ENCODE results near the gene WDR35.
"Not testable (repeated sequence)": the region's sequence is repeated elsewhere in the genome, so short reads cannot be mapped to it uniquely, and the experiment has no call there.

Gene WDR35

DNA sequence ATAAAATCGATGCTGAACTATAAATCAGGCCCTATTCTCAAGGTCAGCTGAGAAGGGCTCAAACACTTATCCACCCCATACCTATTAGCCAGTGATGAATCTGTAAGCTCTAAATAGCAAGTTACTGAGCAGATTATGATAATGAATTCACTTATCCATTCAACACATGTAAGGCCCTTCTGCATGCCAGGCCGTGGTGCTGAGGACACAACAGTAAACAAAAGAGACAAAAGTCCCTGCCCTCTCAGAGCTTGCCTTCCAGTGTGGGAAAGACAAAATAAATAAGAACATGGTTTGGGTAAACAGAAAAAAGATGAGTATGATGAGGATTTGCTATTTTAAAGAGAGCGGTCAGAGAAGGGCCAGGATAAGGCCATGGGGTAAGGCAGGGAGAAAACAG, 99.8 kb downstream of the WDR35 start:
- peak; percentile 27 for DNase-seq

DNA sequence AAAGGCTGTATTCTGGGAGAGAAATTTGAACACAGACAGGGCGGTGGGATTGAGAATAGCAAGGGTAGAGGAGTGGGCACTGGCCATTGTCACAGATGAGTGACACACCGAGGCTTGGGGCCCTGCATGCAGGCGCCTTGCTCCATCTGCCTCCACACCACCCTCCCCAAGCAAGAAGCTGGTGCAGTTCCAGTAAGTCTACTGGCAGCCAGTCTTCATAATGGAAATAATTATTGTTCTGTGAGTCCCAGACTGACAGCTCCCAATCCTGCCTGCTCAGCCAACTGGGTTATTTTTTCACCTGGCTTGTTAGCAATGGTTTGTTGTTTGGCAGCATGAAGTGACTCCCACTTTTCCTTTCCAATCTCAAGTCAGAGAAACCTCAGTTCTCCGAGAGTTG, 101.1 kb downstream of the WDR35 start:
- no peak for DNase-seq

DNA sequence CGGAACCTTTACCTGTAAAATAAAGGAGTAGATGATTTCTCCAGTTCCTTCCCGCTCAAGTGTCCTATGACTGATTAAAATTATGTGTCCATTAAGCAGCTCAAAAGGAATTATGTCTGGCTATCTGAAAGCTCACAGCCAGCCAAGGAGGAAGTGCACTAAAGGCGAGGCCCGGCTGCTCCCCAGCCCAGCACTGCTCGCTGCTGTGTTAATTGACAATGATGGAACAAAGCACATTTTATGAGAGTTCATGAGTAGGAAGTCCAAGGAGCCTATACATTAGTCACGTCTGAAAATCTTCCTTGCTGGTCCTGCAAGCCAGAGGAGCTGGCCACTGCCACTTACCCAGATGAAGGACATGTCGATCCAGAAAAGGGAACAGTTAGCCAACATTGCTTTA, 102.4 kb downstream of the WDR35 start:
- DNase-seq = no peak

DNA sequence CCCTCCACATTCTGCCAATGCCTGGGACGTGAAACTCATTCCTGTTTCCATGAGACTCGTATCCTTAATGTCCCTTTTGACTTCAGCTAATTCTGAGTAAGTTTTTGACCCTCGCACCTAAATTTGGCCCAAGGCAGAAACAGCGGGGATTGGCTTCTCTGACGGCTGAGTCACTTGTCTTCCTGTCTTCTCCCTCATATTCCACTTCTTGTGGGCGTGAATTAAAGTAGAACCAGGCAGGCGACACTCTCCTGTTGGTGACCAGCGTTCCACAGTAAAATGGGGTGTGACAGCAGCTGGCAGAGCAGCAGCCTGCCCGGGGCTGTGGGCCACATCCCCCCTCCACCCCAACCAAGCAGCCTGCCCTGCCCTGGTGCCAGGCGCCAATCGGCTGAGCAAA, 103.6 kb downstream of the WDR35 start:
- no peak for DNase-seq

DNA sequence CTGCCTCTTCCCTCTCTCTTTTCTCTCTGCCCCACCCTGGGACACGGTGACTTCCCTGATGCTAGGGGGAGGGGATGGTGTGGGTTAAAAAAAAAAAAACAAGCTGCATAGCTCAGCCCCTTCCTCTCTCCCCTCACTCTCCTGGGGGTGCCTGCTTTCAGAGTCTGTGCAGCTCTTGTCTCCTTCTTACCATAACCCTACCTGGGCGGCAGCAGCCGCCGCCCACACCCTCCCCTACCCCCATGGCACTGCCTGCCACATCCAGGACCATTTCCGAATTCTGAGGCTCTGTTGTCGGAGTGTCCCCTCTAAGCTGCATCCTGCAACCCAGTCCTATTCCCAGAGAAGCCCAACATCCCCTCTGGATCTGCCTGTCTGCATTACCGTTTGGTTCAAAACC, 104.1 kb downstream of the WDR35 start:
- DNase-seq = no peak

DNA sequence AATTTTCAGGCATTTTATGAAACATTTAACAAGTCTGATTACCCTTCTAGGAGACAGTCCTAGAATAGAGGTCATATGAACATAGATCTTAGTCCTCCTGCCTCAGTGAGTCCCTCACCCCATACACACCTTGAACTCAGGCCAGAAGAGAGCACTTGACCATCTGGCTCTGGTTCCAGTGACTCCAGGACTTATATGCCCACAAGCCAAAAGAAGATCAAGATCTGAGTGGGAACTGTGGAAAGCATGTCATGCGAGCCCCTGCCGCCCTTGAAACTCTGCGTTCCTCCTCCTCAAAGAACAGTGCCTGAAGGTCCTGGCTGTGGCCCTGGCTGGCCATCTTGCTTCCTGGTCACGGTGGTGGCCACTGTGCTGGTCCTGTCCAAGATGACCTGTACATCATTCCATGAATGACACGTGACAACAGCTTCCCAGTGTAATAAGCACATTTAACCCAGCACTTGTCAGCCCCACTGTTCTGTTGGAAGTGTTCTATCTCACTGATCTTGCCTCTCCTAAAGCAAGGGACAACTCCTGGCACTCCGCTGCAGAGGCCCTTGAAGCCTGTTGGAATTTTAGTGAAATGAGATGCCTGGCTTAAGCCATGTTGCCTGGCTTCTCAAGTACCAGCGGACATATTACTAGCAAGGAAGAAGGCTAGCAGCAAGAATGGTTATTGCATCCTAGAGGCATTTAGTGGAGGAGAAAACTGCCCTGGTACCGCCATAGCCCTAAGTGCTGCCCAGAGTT, 105.8 kb downstream of the WDR35 start:
- no peak for DNase-seq

DNA sequence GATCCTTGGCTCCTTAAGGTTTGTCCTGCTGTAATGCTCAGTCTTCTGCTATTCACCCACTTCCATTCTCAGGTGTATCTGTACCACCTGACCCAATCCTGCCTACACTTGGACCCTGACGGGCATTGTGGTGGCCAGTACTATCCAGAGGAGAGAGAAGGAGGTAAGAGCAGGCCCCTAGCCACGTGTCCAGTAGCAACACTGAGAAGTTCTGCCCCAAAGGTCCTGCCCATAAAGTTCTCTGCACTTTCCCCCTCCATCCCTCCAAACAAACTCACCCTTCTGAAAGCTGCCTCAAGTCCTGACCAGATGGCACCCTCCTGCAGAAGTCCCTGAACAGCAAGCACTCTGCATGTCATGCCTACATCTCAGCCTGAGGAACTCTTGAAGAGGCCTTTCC, 106.4 kb downstream of the WDR35 start:
- no peak for DNase-seq

DNA sequence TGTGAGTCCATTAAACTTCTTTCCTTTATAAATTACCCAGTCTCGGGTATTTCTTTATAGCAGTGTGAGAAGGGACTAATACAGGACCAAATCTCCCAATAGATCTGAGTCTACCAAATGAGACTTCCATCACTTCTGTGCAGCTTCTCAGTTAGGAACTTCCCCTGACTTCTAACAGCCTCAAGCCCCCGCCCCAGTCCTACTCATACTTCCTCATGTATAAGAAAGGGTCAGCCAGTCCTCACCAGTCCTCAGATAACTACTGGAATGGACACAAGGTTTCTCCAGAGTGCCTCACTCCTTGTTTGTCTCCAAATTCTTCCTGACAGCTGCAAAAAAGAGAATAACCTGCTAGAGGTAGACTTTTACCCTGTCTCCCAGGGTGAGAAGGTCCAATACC, 107.6 kb downstream of the WDR35 start:
- no peak for DNase-seq

DNA sequence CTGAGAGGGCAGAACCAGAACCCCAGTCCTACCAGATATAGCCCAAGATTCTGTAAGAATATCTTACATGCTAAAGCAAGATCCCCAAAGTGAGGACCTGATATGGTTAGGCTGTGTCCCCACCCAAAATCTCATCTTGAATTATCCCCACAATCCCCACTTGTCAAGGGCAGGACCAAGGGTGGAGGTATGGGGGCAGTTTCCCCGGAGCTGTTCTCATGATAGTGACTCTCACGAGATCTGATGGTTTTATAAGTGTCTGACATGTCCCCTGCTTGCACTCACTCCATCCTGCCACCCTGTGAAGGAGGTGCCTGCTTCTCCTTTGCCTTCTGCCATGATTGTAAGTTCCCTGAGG, 108.0 kb downstream of the WDR35 start:
- no peak for DNase-seq

DNA sequence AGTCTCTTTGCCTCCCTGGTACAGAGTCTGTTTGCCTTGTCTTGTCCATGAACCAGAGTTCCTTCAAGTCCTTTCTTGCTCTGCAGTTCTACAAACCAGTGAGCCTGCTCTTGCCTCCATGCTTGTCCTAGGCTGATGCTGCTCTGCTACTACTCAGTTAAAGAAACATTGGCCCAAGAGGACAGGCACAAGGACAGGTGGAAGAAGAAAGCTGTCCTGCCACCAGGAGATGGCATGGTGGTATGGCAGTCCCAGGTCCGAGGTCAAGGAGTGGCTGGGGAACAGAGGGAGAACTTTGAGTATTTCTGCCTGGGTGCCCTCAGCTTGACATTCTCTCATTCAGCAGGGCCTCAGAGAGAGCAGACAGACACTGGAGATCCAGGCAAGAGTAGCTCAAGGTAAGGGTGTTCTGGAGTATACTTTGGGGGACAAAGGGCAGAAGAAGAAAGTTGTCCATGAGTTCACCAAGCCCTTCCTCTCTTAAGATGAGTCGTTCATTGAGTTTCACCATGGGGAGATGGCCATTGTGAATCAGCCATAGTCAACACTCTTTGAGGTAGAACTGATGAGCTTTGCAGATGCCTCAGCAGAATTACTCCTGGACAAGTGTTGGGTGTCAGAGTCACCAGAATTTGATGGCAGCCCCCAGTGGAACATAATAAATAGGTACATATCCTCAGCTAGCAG, 108.5 kb downstream of the WDR35 start:
- DNase-seq = no peak

DNA sequence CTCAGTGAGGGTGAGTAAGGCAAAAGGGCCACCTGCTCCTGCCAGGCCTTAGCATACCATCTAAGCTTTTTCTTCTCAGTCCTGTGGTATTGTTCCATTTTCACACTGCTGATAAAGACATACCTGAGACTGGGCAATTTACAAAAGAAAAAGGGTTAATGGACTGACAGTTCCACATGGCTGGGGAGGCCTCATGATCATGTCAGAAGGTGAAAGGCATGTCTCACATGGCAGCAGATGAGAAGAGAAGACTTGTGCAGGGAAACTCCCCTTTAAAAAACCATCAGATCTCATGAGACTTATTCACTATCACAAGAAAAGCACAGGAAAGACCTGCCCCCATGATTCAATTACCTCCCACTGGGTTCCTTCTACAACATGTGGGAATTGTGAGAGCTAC, 109.7 kb downstream of the WDR35 start:
- not testable (repeated sequence) for DNase-seq

DNA sequence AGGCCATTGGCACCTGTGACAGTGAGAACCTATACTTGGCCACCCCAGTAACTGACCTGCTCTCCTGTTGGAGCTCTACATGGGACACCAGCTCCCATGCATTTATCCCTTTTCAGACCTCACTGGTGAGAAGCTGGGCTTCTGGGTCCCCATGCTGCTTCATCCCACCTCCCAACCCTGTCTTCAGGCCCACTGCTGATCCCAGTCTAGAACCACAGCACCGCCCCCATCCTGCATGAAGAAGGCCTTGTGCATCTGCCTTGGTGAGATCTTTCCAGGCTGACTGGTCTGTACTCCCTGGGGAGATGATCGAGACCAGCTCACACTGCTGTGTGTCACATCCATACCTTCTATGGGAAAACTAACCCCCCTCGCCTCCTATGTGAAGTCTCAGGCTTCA, 110.8 kb downstream of the WDR35 start:
- DNase-seq = no peak

DNA sequence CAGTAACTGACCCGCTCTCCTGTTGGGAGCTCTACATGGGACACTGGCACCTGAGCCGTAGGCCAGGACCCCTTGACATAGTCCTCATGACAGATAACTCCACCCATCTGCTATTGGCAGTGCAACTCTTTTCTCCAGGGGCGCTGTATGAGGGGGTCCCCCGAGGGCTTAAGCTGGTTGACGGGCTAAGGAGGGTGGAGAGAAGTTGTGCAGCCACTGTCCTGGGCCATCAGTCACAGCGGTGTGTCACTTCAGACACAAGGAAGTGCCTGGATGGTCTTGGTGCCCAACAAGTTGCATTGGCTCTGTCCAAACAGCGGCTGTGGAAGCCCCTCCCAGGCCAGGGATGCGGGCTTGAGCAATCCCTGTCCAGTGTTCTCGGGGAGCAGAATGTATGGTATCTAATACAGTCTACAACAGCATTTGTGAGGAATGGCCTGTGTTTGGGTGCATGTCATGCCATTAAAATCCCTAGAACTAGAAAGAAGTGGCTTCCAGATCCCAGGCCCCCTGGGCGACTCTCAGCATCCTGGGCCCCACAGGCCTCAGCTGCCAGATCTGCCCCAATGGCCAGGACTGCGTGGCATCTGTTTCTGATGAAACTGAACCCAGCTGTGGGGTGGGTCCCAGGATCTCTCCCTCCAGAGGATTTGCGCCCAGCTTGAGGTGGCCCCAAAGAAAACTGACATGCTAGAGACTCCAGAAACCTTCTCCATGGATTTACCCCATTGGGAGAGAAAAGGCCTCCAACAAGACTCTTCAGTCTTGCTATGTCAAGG, 111.4 kb downstream of the WDR35 start:
- DNase-seq = no peak

DNA sequence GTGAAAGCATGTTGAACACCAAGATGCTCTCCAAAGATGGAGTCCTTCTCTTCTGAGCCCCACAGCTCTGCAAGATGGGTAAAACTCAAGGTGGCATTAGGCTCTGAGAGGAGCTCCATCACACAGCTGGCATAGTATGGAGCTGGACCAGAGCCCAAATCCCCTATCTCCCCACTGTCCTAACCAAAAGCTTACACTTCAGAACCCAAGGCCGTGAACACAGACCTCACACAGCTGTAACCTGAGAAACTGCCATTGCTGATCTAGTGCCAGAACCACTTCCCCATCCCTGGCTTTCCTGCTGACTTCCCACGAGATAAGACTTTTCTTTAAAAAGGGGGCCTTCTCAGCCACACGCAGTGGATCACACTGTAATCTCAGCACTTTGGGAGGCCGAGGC, 113.2 kb downstream of the WDR35 start:
- DNase-seq = no peak

DNA sequence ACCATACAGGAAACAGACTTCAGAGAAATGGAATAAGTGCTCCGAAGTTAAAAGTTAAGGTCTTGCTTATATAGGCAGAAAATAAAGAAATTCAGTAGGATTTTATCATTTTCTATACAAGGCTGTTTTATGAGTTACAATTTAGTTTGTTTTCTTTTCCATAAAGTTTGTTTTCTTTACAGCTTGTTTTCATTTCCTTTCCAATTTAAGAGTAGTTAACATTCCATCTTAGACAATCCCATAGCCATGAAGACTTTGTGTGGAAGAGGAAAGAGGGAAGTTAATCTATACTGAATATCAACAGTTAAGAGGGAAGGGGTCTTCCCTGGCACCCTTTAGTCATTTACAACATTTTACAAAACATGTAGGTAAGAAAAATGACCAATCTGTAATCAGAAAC, 114.6 kb downstream of the WDR35 start:
- no peak for DNase-seq

DNA sequence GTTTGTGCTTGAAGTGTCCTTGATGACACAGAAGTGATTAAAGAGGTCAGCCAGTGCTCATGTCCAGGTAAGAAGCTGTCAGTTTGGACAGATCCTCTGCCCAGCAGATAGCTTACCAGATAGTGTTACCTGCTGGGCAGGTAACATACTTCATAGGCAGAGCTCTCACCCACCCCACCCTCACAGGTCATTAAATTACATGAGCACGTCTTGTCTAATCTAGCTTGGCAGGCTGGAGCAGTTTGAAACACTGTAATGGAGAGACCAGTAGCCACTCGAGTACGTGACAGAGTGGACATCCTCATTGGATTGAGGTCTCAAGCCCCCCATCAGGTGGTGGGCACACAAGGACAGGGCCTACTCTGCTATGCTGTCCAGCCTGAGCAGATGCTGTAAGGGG, 115.2 kb downstream of the WDR35 start:
- no peak for DNase-seq

DNA sequence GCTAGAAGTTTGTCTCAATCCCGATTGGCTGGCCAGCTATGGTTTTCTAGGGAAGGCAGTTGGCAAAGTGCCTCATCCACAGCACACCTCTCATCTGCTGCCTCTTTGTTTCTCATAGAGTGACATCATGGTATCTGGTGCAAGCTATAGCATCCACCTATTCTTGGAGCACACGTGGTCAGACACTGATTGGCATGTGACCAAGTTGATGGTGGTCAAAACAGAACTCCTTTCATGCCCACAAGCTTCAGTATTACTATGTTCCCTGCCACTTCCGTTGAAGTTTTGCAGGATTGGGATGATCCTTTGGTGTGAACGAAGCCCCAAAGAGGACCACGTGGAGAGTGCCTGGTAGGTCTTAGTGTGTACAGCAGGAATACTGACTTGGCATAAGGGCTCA, 116.9 kb downstream of the WDR35 start:
- DNase-seq = no peak

DNA sequence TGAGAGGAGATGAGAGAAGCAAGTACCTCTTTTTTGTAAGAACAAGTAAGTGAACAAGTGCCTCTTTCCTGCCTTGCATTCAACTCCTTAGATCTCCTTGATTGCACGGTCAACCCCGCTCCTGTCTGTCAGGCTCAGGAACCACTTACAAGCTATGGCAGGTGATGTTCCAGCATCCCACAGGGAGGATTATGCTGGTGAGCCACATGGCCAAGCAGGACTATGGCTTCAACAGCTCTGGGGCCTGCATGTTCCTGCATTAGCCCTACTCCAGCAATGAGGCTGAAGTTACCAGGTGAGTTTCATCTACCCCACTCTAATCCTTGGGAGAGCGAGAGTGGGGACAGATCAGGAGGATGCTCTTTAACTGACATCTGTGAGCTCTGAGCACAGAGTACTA, 117.6 kb downstream of the WDR35 start:
- no peak for DNase-seq

DNA sequence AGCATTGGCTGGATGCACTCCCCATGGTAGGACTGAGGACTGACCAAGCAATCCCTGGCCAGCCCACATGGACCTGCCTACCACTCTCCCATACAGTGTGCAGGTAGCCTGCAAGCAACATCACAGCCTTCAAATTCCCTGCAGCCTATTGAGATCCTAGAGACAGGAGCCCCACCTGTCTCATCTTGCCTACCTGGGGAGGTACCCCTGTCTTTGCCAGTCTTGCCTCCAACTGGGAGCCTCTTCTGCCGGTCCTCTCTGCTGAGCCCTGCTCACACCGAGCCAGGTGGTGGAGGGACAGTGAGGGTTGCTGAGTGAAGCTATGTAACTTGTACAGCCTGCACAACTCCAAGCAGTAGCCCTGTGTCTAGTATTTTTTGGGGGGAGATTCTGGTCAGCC, 118.1 kb downstream of the WDR35 start:
- no peak for DNase-seq

DNA sequence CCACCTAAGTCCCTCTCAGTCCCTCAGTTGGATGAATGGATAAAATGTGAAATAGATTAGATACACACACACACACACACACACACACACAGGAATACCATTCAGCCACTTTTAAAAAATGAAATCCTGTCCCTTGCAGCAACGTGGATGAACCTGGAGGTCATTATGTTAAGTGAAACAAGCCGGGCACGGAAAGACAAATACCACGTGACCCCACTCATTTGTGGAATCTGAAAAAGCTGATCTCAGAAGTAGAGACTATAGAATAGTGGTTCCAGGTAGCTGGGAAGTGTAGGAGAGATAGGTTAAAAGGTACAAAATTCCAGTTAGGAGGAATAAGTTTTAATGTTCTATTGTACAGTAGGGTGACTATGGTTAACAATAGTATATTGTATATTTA, 119.1 kb downstream of the WDR35 start:
- no peak for DNase-seq

DNA sequence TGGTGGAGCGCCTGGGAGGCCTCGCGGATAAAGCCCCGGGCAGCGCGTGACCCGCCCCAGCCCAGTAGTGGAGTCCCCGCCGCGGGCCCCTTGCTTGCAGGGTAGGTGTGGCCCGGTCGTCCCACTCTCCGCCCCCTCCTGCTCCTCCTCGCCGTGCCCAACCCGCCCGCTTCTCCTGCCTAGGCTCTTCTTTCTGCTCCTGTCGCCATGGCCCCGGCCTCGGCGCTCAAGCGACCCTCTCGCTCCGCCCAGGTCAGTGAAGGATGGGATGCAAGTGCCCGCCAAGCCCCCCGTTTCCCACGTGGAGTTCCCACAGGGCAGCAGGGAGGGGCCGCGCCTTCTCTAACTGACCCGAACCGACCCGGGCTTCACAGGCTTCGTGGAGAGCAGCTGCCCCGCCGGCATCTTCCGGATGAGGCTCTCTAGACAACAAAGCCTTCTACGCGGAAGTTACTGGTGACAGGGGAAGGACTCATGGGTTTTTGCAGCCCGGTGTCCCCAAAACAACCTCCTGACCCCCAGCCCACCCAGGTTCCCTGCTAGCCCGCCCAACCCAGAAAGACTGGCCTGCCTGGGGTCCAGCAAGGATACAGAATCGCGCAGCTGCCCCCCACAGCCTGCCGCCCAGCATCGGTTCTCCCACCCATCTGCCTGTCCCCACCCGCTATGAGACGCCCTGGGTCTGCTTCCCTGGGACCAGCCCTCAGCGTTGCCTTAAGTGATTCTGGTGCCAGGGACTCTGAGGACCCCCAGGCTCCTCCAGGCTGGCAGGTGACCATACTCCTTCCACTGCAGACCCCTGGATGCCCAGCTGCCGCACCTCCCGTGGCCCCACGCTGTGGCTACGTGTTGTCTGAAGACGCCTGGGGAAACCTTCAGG, 121.0 kb downstream of the WDR35 start:
- DNase-seq = peak; percentile 51

DNA sequence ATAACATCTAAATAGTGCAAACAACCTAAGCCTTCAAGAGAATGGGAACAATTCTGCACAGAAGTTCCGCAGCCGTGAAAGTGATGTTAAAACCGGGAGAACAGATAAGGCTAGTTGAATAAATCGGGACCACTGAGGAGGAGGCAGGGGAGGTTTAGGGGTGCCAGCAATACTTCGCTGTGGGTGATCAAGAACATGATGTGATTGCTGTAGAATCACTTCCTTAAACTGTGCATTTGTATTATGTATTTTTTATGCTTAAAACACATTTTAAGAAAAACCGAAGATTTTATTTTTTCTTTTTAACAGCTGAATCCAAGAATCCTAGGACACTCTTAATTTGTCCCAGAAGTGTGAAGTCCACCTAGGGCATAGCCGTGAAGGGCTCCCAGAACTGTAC, 121.7 kb downstream of the WDR35 start:
- no peak for DNase-seq

DNA sequence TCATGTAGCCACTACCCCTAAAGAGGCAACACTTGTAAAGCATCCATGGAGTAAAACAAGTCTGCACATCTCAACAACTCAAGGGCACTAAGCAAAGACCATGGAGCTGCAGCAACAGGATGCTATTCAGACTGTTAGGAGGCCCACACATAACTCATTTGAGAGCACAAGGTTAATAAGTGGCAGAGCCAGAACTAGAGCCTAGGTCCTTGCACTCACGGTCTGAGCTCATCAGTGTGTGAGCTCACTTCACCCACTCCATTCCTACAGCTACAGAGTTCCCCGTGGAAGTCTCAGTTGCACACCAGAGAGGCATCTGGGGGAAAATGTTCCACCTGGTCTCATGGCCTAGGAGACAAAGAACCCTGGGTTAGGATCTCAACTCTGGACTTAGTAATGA, 123.1 kb downstream of the WDR35 start:
- no peak for DNase-seq

Data from NCI-H774 (cell line).